ENCODE measurements around the gene SYCP2. TPM values are rescaled to one million over a fixed set of nuclear protein-coding genes. Genes with fewer than 3 reads are reported as not detected.

Gene SYCP2
- total RNA-seq: 60.9 TPM

DNA sequence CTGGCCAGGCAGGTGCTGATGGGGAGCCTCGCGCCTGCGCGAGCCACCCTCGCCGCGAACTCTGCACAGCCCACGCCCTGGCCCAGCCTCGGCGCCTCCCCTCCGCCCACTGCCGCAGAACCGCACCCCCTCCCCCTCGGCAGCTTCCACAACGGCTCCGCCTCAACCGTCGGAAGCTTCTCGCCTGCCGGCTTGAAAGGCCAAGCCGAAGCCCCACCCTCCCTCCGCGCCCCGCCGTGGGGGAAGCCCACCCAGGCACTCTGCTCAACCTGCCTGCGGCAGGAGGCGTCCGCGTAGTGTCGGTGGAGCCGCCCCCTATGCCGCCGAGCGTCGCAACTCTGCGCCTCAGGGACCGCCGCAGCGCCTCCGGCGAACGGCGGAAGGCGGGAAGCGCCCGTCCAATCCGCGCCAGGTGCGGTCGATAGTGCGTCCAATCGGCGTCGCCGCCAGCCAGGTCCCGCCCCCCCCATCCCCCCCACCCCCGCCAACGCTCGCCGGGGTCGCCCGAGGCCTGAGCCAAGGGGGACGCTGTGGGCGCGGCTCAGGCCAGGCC is at the start of gene SYCP2:
Gene SYCP2, minus strand, starts transcription at position 342 of the 553 bp plus-strand sequence. CDS start 11,224 bp downstream, outside the sequence.
- peaks cover 0 to 3% of the 10 kb centered on the region in 2 donors for H3K36me3 ChIP-seq
- no peaks in the 10 kb centered on the region for H3K27me3 ChIP-seq
- peak within 1 kb of the TSS; percentile 64 to 85 for H3K27ac ChIP-seq
- DNase-seq (ENCODE audit: low spot score in 2 of 2): peak in 1 of 2 donors; percentile 66
- H3K4me1 ChIP-seq: peaks cover 8 to 9% of the 10 kb centered on the region in 2 donors
- H3K4me3 ChIP-seq: peak within 1 kb of the TSS; percentile 63 to 94
- TF ChIP-seq, protein P1, sequence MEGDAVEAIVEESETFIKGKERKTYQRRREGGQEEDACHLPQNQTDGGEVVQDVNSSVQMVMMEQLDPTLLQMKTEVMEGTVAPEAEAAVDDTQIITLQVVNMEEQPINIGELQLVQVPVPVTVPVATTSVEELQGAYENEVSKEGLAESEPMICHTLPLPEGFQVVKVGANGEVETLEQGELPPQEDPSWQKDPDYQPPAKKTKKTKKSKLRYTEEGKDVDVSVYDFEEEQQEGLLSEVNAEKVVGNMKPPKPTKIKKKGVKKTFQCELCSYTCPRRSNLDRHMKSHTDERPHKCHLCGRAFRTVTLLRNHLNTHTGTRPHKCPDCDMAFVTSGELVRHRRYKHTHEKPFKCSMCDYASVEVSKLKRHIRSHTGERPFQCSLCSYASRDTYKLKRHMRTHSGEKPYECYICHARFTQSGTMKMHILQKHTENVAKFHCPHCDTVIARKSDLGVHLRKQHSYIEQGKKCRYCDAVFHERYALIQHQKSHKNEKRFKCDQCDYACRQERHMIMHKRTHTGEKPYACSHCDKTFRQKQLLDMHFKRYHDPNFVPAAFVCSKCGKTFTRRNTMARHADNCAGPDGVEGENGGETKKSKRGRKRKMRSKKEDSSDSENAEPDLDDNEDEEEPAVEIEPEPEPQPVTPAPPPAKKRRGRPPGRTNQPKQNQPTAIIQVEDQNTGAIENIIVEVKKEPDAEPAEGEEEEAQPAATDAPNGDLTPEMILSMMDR (IDR thresholded peaks at IDR 0.05): no peak
- intact Hi-C loops (cut with DNase I): no loop called here
- H3K9me3 ChIP-seq: no peaks in the 10 kb centered on the region

- Histone ChIP-seq H3K4me1 (no peaks in the 10 kb centered on the region), H3K27ac (no peak overlapping the region), H3K27me3 (no peaks in the 10 kb centered on the region), H3K36me3 (no peaks in the 10 kb centered on the region), H3K4me3 (no peak overlapping the region), H3K9me3 (no peaks in the 10 kb centered on the region)
- no peak for DNase-seq (ENCODE audit: low spot score in 2 of 2)
- TF ChIP-seq, protein P1 (IDR thresholded peaks at IDR 0.05): no peak
- intact Hi-C loops (cut with DNase I): no loop called here
Observed at GRCh38 chr20:59983076-59983475, 49.6 kb upstream of the SYCP2 start.

- no peaks in the 10 kb centered on the region for H3K4me1 ChIP-seq
- no peaks in the 10 kb centered on the region for H3K27me3 ChIP-seq
- no peak overlapping the region for H3K4me3 ChIP-seq
- no peaks in the 10 kb centered on the region for H3K9me3 ChIP-seq
- H3K27ac ChIP-seq: no peak overlapping the region
- H3K36me3 ChIP-seq: no peaks in the 10 kb centered on the region
- DNase-seq (ENCODE audit: low spot score in 2 of 2): no peak
- TF ChIP-seq, protein P1 (IDR thresholded peaks at IDR 0.05): no peak
- intact Hi-C loops (cut with DNase I): no loop called here
Observed at GRCh38 chr20:59977086-59977485, 43.6 kb upstream of the SYCP2 start.

DNA sequence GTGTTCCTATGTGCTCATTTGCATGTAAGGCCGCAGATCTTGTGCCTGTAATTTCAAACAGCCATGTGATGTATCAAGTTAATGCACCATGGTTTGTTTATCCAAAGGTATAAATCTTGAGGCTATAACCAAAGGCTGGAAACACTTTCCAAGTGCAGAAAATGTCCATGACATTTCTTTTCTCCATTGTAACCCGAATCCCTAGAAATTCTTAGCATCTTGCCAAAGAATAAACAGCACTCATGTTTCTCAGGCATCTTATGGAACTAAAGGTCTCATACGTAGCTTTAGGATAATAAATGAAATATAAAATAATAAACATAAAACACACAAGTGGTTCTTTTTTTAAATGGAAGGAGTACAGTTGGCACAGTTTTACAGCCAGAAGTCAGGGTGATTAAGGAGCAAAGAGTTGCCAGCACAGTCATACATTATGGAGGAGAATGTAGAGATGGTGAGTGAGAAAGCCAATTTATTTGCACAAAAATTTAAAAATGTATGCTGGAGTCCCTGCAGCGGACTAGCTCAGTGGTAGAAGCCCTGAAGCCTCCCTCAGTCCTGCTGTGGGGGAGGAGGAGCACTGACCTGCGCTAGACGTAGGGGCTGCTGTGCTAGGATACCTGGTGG is 42.8 kb upstream of the SYCP2 start:
- Histone ChIP-seq H3K27ac (no peak overlapping the region), H3K27me3 (no peaks in the 10 kb centered on the region), H3K36me3 (no peaks in the 10 kb centered on the region), H3K4me3 (no peak overlapping the region), H3K9me3 (no peaks in the 10 kb centered on the region), H3K4me1 (no peaks in the 10 kb centered on the region)
- intact Hi-C loops (cut with DNase I): no loop called here
- no peak for DNase-seq (ENCODE audit: low spot score in 2 of 2)
- TF ChIP-seq, protein P1 (IDR thresholded peaks at IDR 0.05): no peak

- intact Hi-C loops (cut with DNase I): no loop called here
- no peaks in the 10 kb centered on the region for H3K27me3 ChIP-seq
- DNase-seq (ENCODE audit: low spot score in 2 of 2): no peak
- no peaks in the 10 kb centered on the region for H3K9me3 ChIP-seq
- TF ChIP-seq, protein P1 (IDR thresholded peaks at IDR 0.05): no peak
- no peak overlapping the region for H3K27ac ChIP-seq
- H3K4me1 ChIP-seq: no peaks in the 10 kb centered on the region
- H3K36me3 ChIP-seq: no peaks in the 10 kb centered on the region
- H3K4me3 ChIP-seq: no peak overlapping the region
Observed at GRCh38 chr20:59972037-59972801, 38.8 kb upstream of the SYCP2 start.
